Measurements from ENCODE around the gene SIAE. TPM values are rescaled to one million over a fixed set of nuclear protein-coding genes. Genes with fewer than 3 reads are reported as not detected.

Gene SIAE
- 10 to 100 TPM in 1 of 2 donors, 1 to 10 TPM in 1; 8.4 to 12.0 TPM for total RNA-seq

DNA sequence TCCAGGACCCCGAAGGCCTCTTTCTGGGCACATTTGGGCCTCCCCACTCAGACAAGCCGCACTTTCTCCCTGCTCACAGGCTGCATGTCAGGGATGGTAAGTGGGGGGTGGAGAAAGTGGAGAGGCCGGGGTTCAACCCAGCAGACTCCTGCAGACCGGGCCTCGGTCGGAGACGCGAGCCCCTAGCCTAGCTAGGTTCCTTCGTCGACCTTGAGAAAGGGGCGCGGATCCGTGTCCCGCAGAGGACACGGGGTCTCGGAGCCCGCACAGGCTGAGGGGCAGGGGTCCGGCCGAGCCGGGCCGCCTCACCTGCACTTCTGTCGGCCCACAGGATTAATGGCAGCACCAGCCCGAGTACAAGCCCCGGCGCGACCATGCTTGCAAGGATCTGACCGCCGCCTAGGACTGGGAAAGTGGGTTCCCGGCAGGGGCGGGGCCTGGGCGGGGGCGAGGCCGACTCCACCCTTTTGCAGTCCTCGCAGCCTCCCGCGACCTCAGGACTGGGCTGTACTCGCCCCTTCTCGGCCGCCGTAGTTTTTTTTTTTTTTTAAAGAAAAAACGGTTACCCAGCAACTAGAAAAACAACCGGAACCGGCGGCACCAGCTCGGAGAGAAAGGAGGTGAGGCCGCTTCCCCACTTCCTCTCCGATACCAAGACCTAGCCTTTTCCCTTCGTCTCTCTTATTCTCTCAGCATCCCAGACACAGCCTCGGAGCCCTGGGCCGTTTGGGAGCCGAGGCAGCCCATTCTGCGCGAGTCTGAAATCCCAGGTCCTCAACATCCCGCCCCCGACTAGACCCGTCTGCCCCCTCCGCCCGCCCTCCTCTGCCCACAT lies at the start of gene SIAE, which contains the start of gene SPA17:
Gene SIAE (minus strand): TSS at position 407 of the 835 bp plus-strand sequence. CDS start 31 bp downstream, at position 376.
Gene SPA17 (plus strand): TSS at position 572 of the 835 bp plus-strand sequence. CDS start 1,361 bp downstream, outside the sequence.
- peaks cover 34% of the 10 kb centered on the region for H3K4me1 Mint-ChIP-seq (ENCODE audit: low read depth)
- no peaks in the 10 kb centered on the region for H3K27me3 Mint-ChIP-seq (ENCODE audit: low read depth)
- H3K36me3 Mint-ChIP-seq (ENCODE audit: insufficient read depth in 2 of 2): peaks cover 0 to 3% of the 10 kb centered on the region in 2 donors
- peak within 1 kb of the TSS; percentile 98 for H3K27ac Mint-ChIP-seq
- peaks cover 0 to 1% of the 10 kb centered on the region in 2 donors for H3K9me3 Mint-ChIP-seq
- ATAC-seq (replicated peaks in 1 of 2) (peak; percentile 93 to 94), DNase-seq (peak; percentile 89 to 92)
- H3K4me3 Mint-ChIP-seq: peak within 1 kb of the TSS; percentile 87 to 92

GRCh38 chr11:124722176-124722575 lies 48.6 kb upstream of the SIAE start:
- Mint-ChIP-seq H3K4me1 (ENCODE audit: low read depth) (peaks cover 21% of the 10 kb centered on the region), H3K9me3 (no peaks in the 10 kb centered on the region), H3K27me3 (ENCODE audit: low read depth) (peaks cover 72% of the 10 kb centered on the region), H3K4me3 (no peak overlapping the region), H3K36me3 (ENCODE audit: insufficient read depth in 2 of 2) (no peaks in the 10 kb centered on the region), H3K27ac (no peak overlapping the region)
- DNase-seq (no peak), ATAC-seq (replicated peaks in 1 of 2) (no peak)

DNA sequence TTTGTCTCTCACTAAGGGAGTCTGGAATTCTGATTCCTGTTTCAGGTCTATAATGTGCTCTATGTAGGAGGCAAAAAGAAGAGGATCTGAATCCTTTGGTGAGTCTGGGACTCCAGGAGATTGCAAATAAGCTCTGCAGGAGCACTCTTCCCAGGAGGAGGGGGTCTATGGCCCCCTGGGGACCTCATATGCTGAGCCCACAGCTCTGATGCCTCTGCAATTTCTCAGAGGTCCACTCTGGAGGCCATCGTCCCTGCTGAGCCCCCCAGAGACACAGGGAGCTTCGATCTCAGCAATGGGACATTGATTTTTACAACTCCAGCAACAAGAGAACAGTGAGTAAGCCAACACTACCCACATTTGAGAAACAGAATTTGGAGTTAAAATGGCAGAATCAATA lies 46.0 kb upstream of the SIAE start:
- Mint-ChIP-seq H3K4me1 (ENCODE audit: low read depth) (peaks cover 15% of the 10 kb centered on the region), H3K36me3 (ENCODE audit: insufficient read depth in 2 of 2) (no peaks in the 10 kb centered on the region), H3K27ac (no peak overlapping the region), H3K27me3 (ENCODE audit: low read depth) (peaks cover 69% of the 10 kb centered on the region), H3K4me3 (peak overlapping the region in 1 of 2 donors; percentile 29), H3K9me3 (no peaks in the 10 kb centered on the region)
- no peak for ATAC-seq (replicated peaks in 1 of 2)
- DNase-seq: no peak

- no peaks in the 10 kb centered on the region for H3K36me3 Mint-ChIP-seq (ENCODE audit: insufficient read depth in 2 of 2)
- H3K27ac Mint-ChIP-seq: no peak overlapping the region
- DNase-seq (no peak), ATAC-seq (replicated peaks in 1 of 2) (no peak)
- peak overlapping the region; percentile 29 to 90 for H3K4me3 Mint-ChIP-seq
- no peaks in the 10 kb centered on the region for H3K9me3 Mint-ChIP-seq
- H3K27me3 Mint-ChIP-seq (ENCODE audit: low read depth): peaks cover 69% of the 10 kb centered on the region
- H3K4me1 Mint-ChIP-seq (ENCODE audit: low read depth): peaks cover 15% of the 10 kb centered on the region
These were observed 45.3 kb upstream of the SIAE start for GRCh38 chr11:124718801-124719200.

DNA sequence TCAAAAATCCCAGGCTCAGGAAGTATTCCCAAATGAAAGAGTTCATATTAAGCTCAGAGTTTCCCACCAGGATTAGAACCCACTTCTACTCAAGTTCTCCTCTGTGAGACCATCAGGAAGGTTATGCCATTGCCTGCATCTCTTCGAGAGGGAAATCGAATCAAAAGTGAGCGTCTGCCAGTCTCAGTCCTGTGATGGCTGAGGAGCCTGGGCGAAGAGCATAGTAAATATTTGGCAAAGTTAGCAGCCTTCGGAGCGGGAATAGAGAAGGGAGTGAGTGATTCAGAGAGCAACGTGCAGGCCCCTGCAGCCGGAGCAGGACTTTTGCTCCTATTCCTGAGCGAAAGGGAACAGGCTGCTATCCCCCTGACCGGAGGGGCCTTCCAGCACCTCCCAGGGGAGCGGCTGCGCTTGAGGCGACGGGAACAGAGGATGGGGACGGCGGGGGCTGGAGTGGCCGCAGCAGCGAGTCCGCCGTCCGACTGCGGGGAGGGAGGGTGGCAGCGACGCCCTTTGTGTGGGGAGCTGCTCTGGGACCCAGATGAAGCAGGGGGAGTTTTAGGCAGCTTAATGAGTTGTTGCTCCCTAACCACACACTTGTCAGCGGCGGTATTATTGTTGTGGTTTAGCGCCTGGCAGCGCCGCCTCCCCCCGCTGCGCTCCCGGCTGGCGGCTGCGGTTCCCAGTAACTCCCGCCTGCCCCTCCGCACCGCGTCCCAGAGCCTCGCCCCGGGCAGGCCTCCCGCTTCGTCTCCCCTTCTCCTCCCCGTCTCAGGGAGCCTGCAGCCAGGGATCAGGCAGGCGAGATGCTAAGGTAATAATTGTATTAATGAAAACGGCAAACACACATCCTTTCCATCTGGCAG lies 44.5 kb upstream of the SIAE start:
- H3K4me1 Mint-ChIP-seq (ENCODE audit: low read depth): peaks cover 15% of the 10 kb centered on the region
- H3K4me3 Mint-ChIP-seq: peak overlapping the region; percentile 73 to 90
- no peaks in the 10 kb centered on the region for H3K9me3 Mint-ChIP-seq
- peak in 1 of 2 donors; percentile 12 for DNase-seq
- H3K36me3 Mint-ChIP-seq (ENCODE audit: insufficient read depth in 2 of 2): no peaks in the 10 kb centered on the region
- peak; percentile 60 to 64 for ATAC-seq (replicated peaks in 1 of 2)
- H3K27ac Mint-ChIP-seq: no peak overlapping the region
- peaks cover 61% of the 10 kb centered on the region for H3K27me3 Mint-ChIP-seq (ENCODE audit: low read depth)

GRCh38 chr11:124717421-124717785 lies 43.9 kb upstream of the SIAE start:
- Mint-ChIP-seq H3K4me1 (ENCODE audit: low read depth) (peaks cover 13% of the 10 kb centered on the region), H3K36me3 (ENCODE audit: insufficient read depth in 2 of 2) (no peaks in the 10 kb centered on the region), H3K27ac (no peak overlapping the region), H3K9me3 (no peaks in the 10 kb centered on the region), H3K27me3 (ENCODE audit: low read depth) (peaks cover 55% of the 10 kb centered on the region), H3K4me3 (peak overlapping the region; percentile 73 to 90)
- no peak for DNase-seq
- no peak for ATAC-seq (replicated peaks in 1 of 2)

DNA sequence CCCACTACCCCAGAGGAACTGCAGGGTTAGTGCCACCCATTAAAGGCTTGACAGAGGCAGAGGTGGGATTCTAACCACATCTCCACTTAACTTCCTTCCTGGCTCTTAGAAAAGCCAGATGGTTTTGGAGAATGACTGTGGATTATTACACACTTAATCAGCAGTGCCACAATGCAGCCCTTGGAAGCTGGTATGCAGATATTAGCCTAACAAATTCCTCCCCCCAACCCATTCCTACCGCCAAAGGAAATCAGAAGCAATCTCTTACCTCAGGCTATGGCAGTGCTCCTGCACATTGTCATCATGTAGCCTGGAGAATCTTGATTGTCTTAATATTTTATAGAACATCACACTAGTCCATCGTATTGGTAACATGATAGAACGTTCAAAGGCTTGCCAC lies 43.1 kb upstream of the SIAE start:
- peaks cover 48% of the 10 kb centered on the region for H3K27me3 Mint-ChIP-seq (ENCODE audit: low read depth)
- DNase-seq: no peak
- H3K36me3 Mint-ChIP-seq (ENCODE audit: insufficient read depth in 2 of 2): no peaks in the 10 kb centered on the region
- no peak overlapping the region for H3K27ac Mint-ChIP-seq
- no peaks in the 10 kb centered on the region for H3K9me3 Mint-ChIP-seq
- no peak for ATAC-seq (replicated peaks in 1 of 2)
- H3K4me3 Mint-ChIP-seq: peak overlapping the region in 1 of 2 donors; percentile 35
- H3K4me1 Mint-ChIP-seq (ENCODE audit: low read depth): peaks cover 8% of the 10 kb centered on the region

GRCh38 chr11:124712392-124712791 lies 38.9 kb upstream of the SIAE start:
- DNase-seq (no peak), ATAC-seq (replicated peaks in 1 of 2) (no peak)
- no peak overlapping the region for H3K27ac Mint-ChIP-seq
- H3K4me1 Mint-ChIP-seq (ENCODE audit: low read depth): peaks cover under 1% of the 10 kb centered on the region
- peaks cover 3% of the 10 kb centered on the region in 2 donors for H3K36me3 Mint-ChIP-seq (ENCODE audit: insufficient read depth in 2 of 2)
- peaks cover 0 to 3% of the 10 kb centered on the region in 2 donors for H3K9me3 Mint-ChIP-seq
- H3K4me3 Mint-ChIP-seq: no peak overlapping the region
- H3K27me3 Mint-ChIP-seq (ENCODE audit: low read depth): peaks cover 16% of the 10 kb centered on the region

DNA sequence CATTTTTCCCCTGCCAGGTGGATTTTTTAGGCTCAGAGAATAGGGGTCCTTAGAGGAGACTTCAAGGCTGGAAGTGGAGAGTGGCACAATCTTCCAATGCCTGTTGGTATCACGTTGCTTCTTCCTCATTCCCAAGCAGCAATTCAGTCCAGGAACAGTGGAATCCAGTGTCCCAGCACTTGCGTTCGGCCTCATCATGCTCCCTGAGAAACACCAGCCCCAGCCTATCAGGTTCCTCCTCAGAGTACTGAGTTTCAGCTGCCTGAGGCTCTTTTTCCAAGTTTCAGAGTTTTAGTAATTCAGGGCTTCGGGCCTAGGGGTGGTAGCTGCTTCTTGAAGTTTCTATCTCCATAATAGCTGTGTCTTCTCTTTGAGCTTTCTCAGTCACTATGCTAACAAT lies 34.3 kb upstream of the SIAE start:
- no peak overlapping the region for H3K4me3 Mint-ChIP-seq
- peaks cover 6% of the 10 kb centered on the region for H3K27me3 Mint-ChIP-seq (ENCODE audit: low read depth)
- H3K4me1 Mint-ChIP-seq (ENCODE audit: low read depth): no peaks in the 10 kb centered on the region
- H3K27ac Mint-ChIP-seq: no peak overlapping the region
- peaks cover 0 to 3% of the 10 kb centered on the region in 2 donors for H3K9me3 Mint-ChIP-seq
- peaks cover 3% of the 10 kb centered on the region in 2 donors for H3K36me3 Mint-ChIP-seq (ENCODE audit: insufficient read depth in 2 of 2)
- ATAC-seq (replicated peaks in 1 of 2) (no peak), DNase-seq (no peak)

GRCh38 chr11:124700028-124700427 lies 26.5 kb upstream of the SIAE start:
- no peaks in the 10 kb centered on the region for H3K4me1 Mint-ChIP-seq (ENCODE audit: low read depth)

GRCh38 chr11:124699547-124699946 lies 26.0 kb upstream of the SIAE start:
- DNase-seq: no peak
- H3K27me3 Mint-ChIP-seq (ENCODE audit: low read depth): peaks cover 12% of the 10 kb centered on the region
- peaks cover 0 to 8% of the 10 kb centered on the region in 2 donors for H3K9me3 Mint-ChIP-seq
- H3K4me3 Mint-ChIP-seq: no peak overlapping the region
- H3K4me1 Mint-ChIP-seq (ENCODE audit: low read depth): no peaks in the 10 kb centered on the region
- no peaks in the 10 kb centered on the region for H3K36me3 Mint-ChIP-seq (ENCODE audit: insufficient read depth in 2 of 2)
- ATAC-seq (replicated peaks in 1 of 2): no peak
- no peak overlapping the region for H3K27ac Mint-ChIP-seq

More at GRCh38 chr11:124700028-124700427, 26.5 kb upstream of the SIAE start:
- H3K27ac Mint-ChIP-seq: no peak overlapping the region
- peaks cover 0 to 8% of the 10 kb centered on the region in 2 donors for H3K9me3 Mint-ChIP-seq
- no peak overlapping the region for H3K4me3 Mint-ChIP-seq
- no peak for ATAC-seq (replicated peaks in 1 of 2)
- no peak for DNase-seq
- H3K36me3 Mint-ChIP-seq (ENCODE audit: insufficient read depth in 2 of 2): no peaks in the 10 kb centered on the region
- H3K27me3 Mint-ChIP-seq (ENCODE audit: low read depth): peaks cover 12% of the 10 kb centered on the region

DNA sequence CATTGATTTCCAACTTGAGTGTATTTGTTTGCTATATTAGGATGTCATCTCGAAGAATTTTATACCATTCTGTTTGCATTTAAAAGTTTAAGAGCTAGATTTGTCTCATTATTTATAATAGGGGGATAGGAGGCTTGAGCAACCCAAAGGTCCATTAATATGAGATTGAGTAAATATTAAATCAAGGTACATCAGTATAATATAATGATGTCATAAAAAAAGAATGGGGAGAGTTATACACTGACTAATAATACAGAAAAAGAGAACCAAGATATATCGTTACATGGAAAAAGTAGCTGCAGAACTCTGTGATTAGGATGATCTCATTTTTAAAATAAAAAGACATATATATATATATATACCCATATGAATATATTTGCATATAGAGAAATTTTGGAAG lies 19.6 kb upstream of the SIAE start:
- no peaks in the 10 kb centered on the region for H3K4me1 Mint-ChIP-seq (ENCODE audit: low read depth)
- H3K9me3 Mint-ChIP-seq: peaks cover 0 to 2% of the 10 kb centered on the region in 2 donors
- no peak overlapping the region for H3K27ac Mint-ChIP-seq
- no peaks in the 10 kb centered on the region for H3K27me3 Mint-ChIP-seq (ENCODE audit: low read depth)
- ATAC-seq (replicated peaks in 1 of 2) (no peak), DNase-seq (no peak)
- H3K36me3 Mint-ChIP-seq (ENCODE audit: insufficient read depth in 2 of 2): no peaks in the 10 kb centered on the region
- no peak overlapping the region for H3K4me3 Mint-ChIP-seq

DNA sequence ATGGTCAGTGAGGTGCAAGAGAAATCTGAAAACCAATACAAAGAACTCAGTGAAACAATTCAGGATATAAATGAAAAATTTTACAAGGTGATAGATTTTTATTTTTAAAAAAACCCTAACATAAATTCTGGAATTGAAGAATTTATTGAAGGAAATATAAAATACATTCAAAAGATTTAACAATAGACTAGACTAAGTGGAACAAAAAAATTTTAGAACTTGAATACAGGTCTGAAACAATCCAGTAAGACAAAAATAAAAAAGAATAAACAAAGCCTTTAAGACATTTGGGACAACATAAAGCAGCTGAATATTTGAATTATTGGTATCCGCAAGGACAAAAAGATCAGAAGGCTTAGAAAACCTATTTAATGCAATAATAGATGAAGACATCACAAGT lies 8.9 kb upstream of the SIAE start:
- no peak for DNase-seq

More for the DNA sequence above, 8.9 kb upstream of the SIAE start:
- H3K27ac Mint-ChIP-seq: no peak overlapping the region
- no peak for ATAC-seq (replicated peaks in 1 of 2)
- H3K27me3 Mint-ChIP-seq (ENCODE audit: low read depth): no peaks in the 10 kb centered on the region
- H3K4me1 Mint-ChIP-seq (ENCODE audit: low read depth): no peaks in the 10 kb centered on the region
- H3K9me3 Mint-ChIP-seq: peaks cover 9 to 16% of the 10 kb centered on the region in 2 donors
- no peak overlapping the region for H3K4me3 Mint-ChIP-seq
- peaks cover 6 to 18% of the 10 kb centered on the region in 2 donors for H3K36me3 Mint-ChIP-seq (ENCODE audit: insufficient read depth in 2 of 2)
